H9 (cell line): ENCODE results near the gene SPNS3. TPM values are rescaled to one million over a fixed set of nuclear protein-coding genes. Genes with fewer than 3 reads are reported as not detected.

Experiments
- DNase-seq: peaks from one replicate; pipeline ENCODE4 v3.0.0-alpha.2; 2017
- H2AFZ ChIP-seq: one replicate; pipeline ENCODE4 v1.6.1; 2013; ENCODE audit warnings: mild to moderate bottlenecking, low read length, control low read depth, moderate library complexity
- H2AK5ac ChIP-seq: 2 replicates; pipeline ENCODE4 v1.6.1; 2013; ENCODE audit warnings: low read length, control low read depth, mixed read lengths; ENCODE audit not compliant: insufficient read length
- H2BK120ac ChIP-seq: one replicate; pipeline ENCODE4 v1.6.1; 2013; ENCODE audit warnings: low read depth, mild to moderate bottlenecking, low read length, control low read depth, inconsistent platforms; ENCODE audit not compliant: poor library complexity, severe bottlenecking
- H2BK12ac ChIP-seq: 2 replicates; pipeline ENCODE4 v1.6.1; 2013; ENCODE audit warnings: low read length, control low read depth, mixed read lengths, low read depth; ENCODE audit not compliant: insufficient read length
- H2BK15ac ChIP-seq: 2 replicates; pipeline ENCODE4 v1.6.1; 2013; ENCODE audit warnings: low read depth, low read length, control low read depth
- H2BK20ac ChIP-seq: one replicate; pipeline ENCODE4 v1.6.1; 2013; ENCODE audit warnings: low read depth, mild to moderate bottlenecking, low read length, control low read depth, inconsistent platforms; ENCODE audit not compliant: poor library complexity, severe bottlenecking
- H2BK5ac ChIP-seq: 2 replicates; pipeline ENCODE4 v1.6.1; 2013; ENCODE audit warnings: low read length, control low read depth, mixed read lengths; ENCODE audit not compliant: insufficient read length
- H3K14ac ChIP-seq: 2 replicates; pipeline ENCODE4 v1.6.1; 2013; ENCODE audit warnings: low read length, control low read depth; ENCODE audit not compliant: insufficient read depth
- H3K18ac ChIP-seq: 2 replicates; pipeline ENCODE4 v1.6.1; 2013; ENCODE audit warnings: low read depth, mild to moderate bottlenecking, mixed read lengths, low read length, control low read depth; ENCODE audit not compliant: insufficient read length
- H3K23ac ChIP-seq: 2 replicates; pipeline ENCODE4 v1.6.1; 2013; ENCODE audit warnings: low read length, control low read depth, mixed read lengths, low read depth; ENCODE audit not compliant: insufficient read length
- H3K23me2 ChIP-seq: 2 replicates; pipeline ENCODE4 v1.6.1; 2013; ENCODE audit warnings: low read depth, mild to moderate bottlenecking, mixed read lengths, low read length, control low read depth; ENCODE audit not compliant: insufficient read length, poor library complexity, severe bottlenecking
- H3K27ac ChIP-seq: 2 replicates; pipeline ENCODE4 v1.5.1; 2013; ENCODE audit warnings: low read length, control low read depth, mixed read lengths, low read depth; ENCODE audit not compliant: insufficient read length
- H3K27me3 ChIP-seq: 2 replicates; pipeline ENCODE4 v1.6.1; 2013; ENCODE audit warnings: low read length, control low read depth, inconsistent platforms; ENCODE audit not compliant: insufficient read depth
- H3K4ac ChIP-seq: 2 replicates; pipeline ENCODE4 v1.6.1; 2013; ENCODE audit warnings: low read depth, mild to moderate bottlenecking, control low read depth, inconsistent platforms, low read length, moderate library complexity
- H3K4me1 ChIP-seq: 2 replicates; pipeline ENCODE4 v1.6.1; 2013; ENCODE audit warnings: low read length, control low read depth, inconsistent platforms; ENCODE audit not compliant: insufficient read depth
- H3K4me2 ChIP-seq: 2 replicates; pipeline ENCODE4 v1.6.1; 2013; ENCODE audit warnings: low read length, control low read depth, mixed read lengths; ENCODE audit not compliant: insufficient read length, insufficient read depth
- H3K56ac ChIP-seq: 2 replicates; pipeline ENCODE4 v1.6.1; 2013; ENCODE audit warnings: low read depth, mild to moderate bottlenecking, mixed read lengths, low read length, control low read depth; ENCODE audit not compliant: insufficient read length
- H3K79me1 ChIP-seq: 2 replicates; pipeline ENCODE4 v1.6.1; 2013; ENCODE audit warnings: low read depth, mild to moderate bottlenecking, moderate library complexity, low read length, control low read depth, inconsistent platforms; ENCODE audit not compliant: insufficient read depth, poor library complexity, severe bottlenecking
- H3K79me2 ChIP-seq: 2 replicates; pipeline ENCODE4 v1.6.1; 2013; ENCODE audit warnings: low read length, control low read depth, inconsistent platforms; ENCODE audit not compliant: insufficient read depth
- H3K9ac ChIP-seq: 2 replicates; pipeline ENCODE4 v1.6.1; 2013; ENCODE audit warnings: low read length, control low read depth, mixed read lengths; ENCODE audit not compliant: insufficient read length; ENCODE audit errors: extremely low read depth
- H3K9me3 ChIP-seq: one replicate; pipeline ENCODE4 v1.6.1; 2013; ENCODE audit warnings: low read depth, low read length, inconsistent platforms; ENCODE audit not compliant: control insufficient read depth
- H3T11ph ChIP-seq: one replicate; pipeline ENCODE4 v1.6.1; 2013; ENCODE audit warnings: mild to moderate bottlenecking, low read length, control low read depth, inconsistent platforms
- H4K20me1 ChIP-seq: one replicate; pipeline ENCODE4 v1.6.1; 2013; ENCODE audit not compliant: control insufficient read depth, insufficient read length, insufficient read depth
- H4K5ac ChIP-seq: 2 replicates; pipeline ENCODE4 v1.6.1; 2013; ENCODE audit warnings: low read depth, mild to moderate bottlenecking, mixed read lengths, low read length, control low read depth; ENCODE audit not compliant: insufficient read length
- H4K8ac ChIP-seq: replicated peaks from 2 replicates; pipeline ENCODE4 v1.6.1; 2013; ENCODE audit warnings: low read length, control low read depth, mixed read lengths, low read depth; ENCODE audit not compliant: insufficient read length
- H4K91ac ChIP-seq: 2 replicates; pipeline ENCODE4 v1.6.1; 2013; ENCODE audit warnings: low read depth, mild to moderate bottlenecking, moderate library complexity, mixed read lengths, low read length, control low read depth; ENCODE audit not compliant: insufficient read length
- H3K27ac Mint-ChIP-seq, 3 experiments: 2 replicates in 2 of 3; 3 replicates in 1 of 3; pipeline ENCODE4 v1.8.0; 2020 to 2021; ENCODE audit warnings: mixed read lengths in 3 of 3, mild to moderate bottlenecking in 1 of 3, moderate library complexity in 1 of 3
- H3K27me3 Mint-ChIP-seq: 2 replicates; pipeline ENCODE4 v1.8.0; 2021; ENCODE audit warnings: low read depth, mild to moderate bottlenecking, moderate library complexity, mixed read lengths
- H3K36me3 Mint-ChIP-seq, 3 experiments: 2 replicates in 2 of 3; 3 replicates in 1 of 3; pipeline ENCODE4 v1.8.0; 2020 to 2021; ENCODE audit warnings: low read depth in 3 of 3, mixed read lengths in 3 of 3; ENCODE audit not compliant: insufficient read depth in 1 of 3
- H3K4me1 Mint-ChIP-seq, 2 experiments: 2 replicates each; pipeline ENCODE4 v1.8.0; 2020; ENCODE audit warnings: mixed read lengths in 2 of 2
- H3K4me3 Mint-ChIP-seq, 2 experiments: 2 replicates in 1 of 2; 3 replicates in 1 of 2; pipeline ENCODE4 v1.8.0; 2020 to 2021; ENCODE audit warnings: mild to moderate bottlenecking in 2 of 2, mixed read lengths in 2 of 2, moderate library complexity in 1 of 2
- H3K9me3 Mint-ChIP-seq, 2 experiments: 2 replicates in 1 of 2; 3 replicates in 1 of 2; pipeline ENCODE4 v1.8.0; 2020; ENCODE audit warnings: mild to moderate bottlenecking in 2 of 2, mixed read lengths in 2 of 2, moderate library complexity in 1 of 2
- CTCF ChIP-seq: fragments of 200-600 bp; sonication (generic); conservative IDR thresholded peaks from 3 replicates; pipeline ENCODE4 v1.8.0; 2021; ENCODE audit warnings: antibody characterized with exemption, mild to moderate bottlenecking
- WGBS: extraction: QIAGEN DNeasy Blood & Tissue Kit; methylation state at CpG from one replicate; pipeline ENCODE4 v1.1.7; 2013; ENCODE audit warnings: missing lambda C conversion rate, low lambda C conversion rate, mixed read lengths; ENCODE audit not compliant: insufficient read length; ENCODE audit errors: extremely low coverage; 5-methylcytosine and 5-hydroxymethylcytosine counted together
- total RNA-seq: library from RNA; stranded (reverse); gene quantifications from 2 replicates; pipeline ENCODE4 v1.2.1, GENCODE V29; 2021

SPNS3 gene
- total RNA-seq, 1 experiment from 2014 or later = not detected

DNA sequence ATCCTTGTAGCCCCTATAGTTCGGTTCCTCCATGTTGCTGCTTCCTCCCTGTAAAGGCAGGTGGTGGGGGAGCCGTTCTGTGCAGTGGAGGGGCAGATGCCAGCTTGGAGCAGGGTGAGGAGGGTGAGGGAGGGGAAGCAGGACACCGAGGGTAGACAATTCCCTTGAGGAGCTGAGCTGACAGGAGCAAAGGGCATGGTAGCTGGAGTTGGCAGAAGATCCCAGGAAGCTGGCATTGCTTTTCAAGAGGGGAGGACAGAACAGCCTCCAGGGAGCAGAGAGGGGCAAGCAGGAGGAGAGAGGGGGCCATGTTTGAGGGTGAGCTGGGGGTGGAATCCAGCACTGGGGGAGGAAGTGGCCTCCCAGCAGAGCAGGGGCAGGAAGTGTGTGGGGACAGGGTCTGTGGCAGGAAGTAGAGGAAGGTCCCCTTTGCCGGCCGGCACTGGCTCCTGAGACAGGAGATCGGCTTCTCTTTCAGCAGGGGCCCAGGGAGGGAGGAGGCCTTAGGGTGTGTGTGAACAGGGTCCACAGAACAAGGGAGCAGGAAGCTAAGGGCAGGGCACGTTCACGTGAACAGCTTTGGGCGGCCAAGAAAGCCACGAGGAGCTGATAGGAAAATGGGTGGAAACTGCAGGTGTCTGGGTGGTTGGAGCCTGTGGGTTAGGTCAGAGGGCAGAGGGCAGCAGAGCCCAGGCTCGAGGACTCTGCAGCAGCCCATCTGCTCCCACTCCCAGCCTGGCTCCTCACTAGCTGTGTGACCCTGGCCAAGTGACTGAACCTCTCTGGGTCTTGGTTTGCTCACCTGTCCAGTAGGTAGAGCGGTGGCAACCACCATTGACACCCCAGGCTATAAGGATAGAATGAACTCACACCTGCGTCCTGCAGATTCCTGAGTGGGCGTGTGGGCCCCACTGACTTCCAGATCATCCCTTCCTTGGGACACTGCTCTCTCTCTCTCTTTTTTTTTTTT lies 47.5 kb downstream of the SPNS3 start:
- Histone ChIP-seq H3K23ac (no peak overlapping the region), H2BK12ac (no peak overlapping the region), H3K23me2 (no peaks in the 10 kb centered on the region), H3T11ph (no peak overlapping the region), H3K9me3 (no peaks in the 10 kb centered on the region), H3K56ac (no peak overlapping the region), H3K4ac (no peak overlapping the region), H2AK5ac (no peak overlapping the region), H3K79me2 (no peaks in the 10 kb centered on the region), H3K14ac (no peak overlapping the region), H3K79me1 (no peaks in the 10 kb centered on the region), H3K27ac (no peak overlapping the region), H4K91ac (no peak overlapping the region), H2BK5ac (no peak overlapping the region), H3K18ac (peak overlapping the region; percentile 33), H2BK15ac (no peak overlapping the region), H3K27me3 (no peaks in the 10 kb centered on the region), H2BK20ac (no peak overlapping the region), H3K4me1 (no peaks in the 10 kb centered on the region), H4K8ac (no peak overlapping the region), H3K4me2 (no peak overlapping the region), H2BK120ac (no peak overlapping the region), H3K9ac (no peak overlapping the region), H2AFZ (no peak overlapping the region), H4K5ac (no peak overlapping the region), H4K20me1 (no peaks in the 10 kb centered on the region)
- H3K9me3 Mint-ChIP-seq = no peaks in the 10 kb centered on the region; a peak in 1 of 5 replicates
- peaks cover 4% of the 10 kb centered on the region; the same call in 1 of the 2 replicates for H3K27me3 Mint-ChIP-seq
- TF ChIP-seq CTCF = no peak
- peak overlapping the region in 2 of 3 experiments; percentile 79 to 92; a peak in 5 of 7 replicates for H3K27ac Mint-ChIP-seq
- no peak for DNase-seq
- WGBS = no CpG with 5 or more reads among the region's 14 CpGs
- no peaks in the 10 kb centered on the region for H3K36me3 Mint-ChIP-seq
- H3K4me3 Mint-ChIP-seq = no peak overlapping the region
- H3K4me1 Mint-ChIP-seq = peaks cover 16 to 26% of the 10 kb centered on the region in 2 experiments
